Measurements from ENCODE around the gene SNAP91.
"Not testable (repeated sequence)": the region's sequence is repeated elsewhere in the genome, so short reads cannot be mapped to it uniquely, and the experiment has no call there.

The SNAP91 gene

DNA sequence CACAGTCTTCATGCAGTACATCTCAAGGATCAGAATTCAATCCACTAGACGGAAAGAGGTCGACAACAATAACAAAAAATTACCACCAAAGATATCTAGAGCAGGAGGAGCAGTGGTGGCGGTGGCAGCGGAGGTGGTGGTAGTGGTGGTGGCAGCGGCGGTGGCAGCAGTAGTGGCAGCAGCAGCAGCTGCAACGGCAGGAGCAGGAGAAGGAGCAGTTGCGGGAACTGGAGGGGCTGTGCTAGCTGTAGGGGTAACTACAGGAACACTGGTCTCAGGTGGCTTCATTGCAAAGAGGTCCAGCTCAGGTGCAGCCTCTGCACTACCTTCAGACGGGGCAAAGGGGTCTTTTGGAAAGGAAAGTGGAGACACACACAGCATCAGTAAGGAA is 115.5 kb downstream of the SNAP91 start:
- ChIA-PET POLR2A (no interaction called here), CTCF (interaction anchor here (1.0 to 1.2 kb wide), 2 partner anchors 10 to 11 kb away, joined by 3 read pairs; no protein-coding TSS in a partner anchor)
- Histone ChIP-seq H3K4me1 (ENCODE audit: control extremely low read depth in 1 of 4, control insufficient read depth in 4 of 4, insufficient read depth in 4 of 4, low read length in 3 of 4) (peaks cover 0 to 6% (median 0%) of the 10 kb centered on the region in 4 experiments), H3K4me3 (ENCODE audit: control insufficient read depth in 1 of 7, extremely low read depth in 1 of 7, insufficient read depth in 4 of 7, low read depth in 2 of 7, low read length in 6 of 7) (no peak overlapping the region), H3K36me3 (ENCODE audit: control insufficient read depth in 4 of 4, insufficient read depth in 4 of 4, low read length in 3 of 4) (no peaks in the 10 kb centered on the region), H3K27ac (ENCODE audit: insufficient read depth in 1 of 2, low read depth in 1 of 2, low read length in 2 of 2, poor library complexity in 1 of 2, severe bottlenecking in 2 of 2) (no peak overlapping the region), H3K9me3 (ENCODE audit: control extremely low read depth in 1 of 5, control insufficient read depth in 4 of 5, insufficient read depth in 2 of 5, low read depth in 1 of 5, low read length in 4 of 5) (no peaks in the 10 kb centered on the region), H3K27me3 (replicated peaks in 2 of 5; ENCODE audit: control insufficient read depth in 4 of 5, insufficient read depth in 5 of 5, low read length in 4 of 5) (no peaks in the 10 kb centered on the region)
- 98% methylated on average over 5 of the region's 9 CpGs for WGBS (ENCODE audit: insufficient coverage)
- no peak for DNase-seq

DNA sequence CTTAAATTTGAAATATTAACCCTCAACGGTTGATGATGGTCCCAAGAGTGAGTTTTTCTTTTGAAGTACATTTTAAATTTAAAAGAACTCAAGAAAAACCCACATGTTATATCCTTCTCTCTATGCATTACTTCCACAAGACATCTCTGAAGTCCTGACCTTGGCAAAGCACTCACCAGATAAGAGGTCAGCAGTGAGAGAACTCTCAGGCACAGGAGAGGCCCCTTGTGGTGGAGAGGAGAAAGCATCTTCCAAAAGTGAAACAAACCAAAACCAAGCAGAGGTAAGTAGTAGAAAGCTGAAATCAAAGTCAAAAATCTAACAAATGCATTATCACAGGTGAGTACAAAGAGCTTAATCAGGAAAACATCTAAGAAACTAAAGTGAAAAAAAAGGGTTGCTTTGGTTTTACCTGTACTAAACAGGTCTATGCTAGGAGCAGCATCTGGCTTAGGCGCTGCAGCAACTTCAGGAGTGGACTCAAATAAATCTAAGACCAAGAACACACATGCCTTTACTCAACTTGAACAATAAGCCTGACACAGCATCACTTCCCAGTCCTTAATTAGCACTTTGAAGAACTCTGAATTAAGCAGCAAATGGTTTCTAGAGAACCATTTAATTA is 116.0 kb downstream of the SNAP91 start:
- CTCF ChIA-PET = interaction anchor here (1.0 to 1.2 kb wide), 2 partner anchors 10 to 12 kb away, joined by 3 read pairs; no protein-coding TSS in a partner anchor

DNA sequence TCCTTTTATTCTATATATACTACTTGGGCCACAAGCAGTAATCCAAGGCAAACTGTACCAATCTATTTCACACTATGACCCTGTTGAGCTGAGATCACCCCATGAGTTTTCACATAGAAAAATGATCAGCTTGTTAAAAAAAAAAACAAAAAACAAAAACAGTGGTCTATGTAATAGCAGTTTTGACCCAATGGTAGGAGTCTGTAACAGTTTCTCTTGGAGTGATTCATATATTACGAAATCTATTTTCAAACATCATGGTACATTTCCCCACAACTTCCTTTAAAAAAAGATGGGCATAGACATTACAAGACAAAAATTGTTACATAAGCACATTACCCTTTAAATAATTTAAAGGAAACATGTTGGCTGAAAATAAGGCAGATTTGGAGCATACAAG is 118.5 kb downstream of the SNAP91 start:
- ChIA-PET POLR2A (no interaction called here), CTCF (no interaction called here)
- Histone ChIP-seq H3K9me3 (ENCODE audit: control extremely low read depth in 1 of 5, control insufficient read depth in 4 of 5, insufficient read depth in 2 of 5, low read depth in 1 of 5, low read length in 4 of 5) (no peaks in the 10 kb centered on the region), H3K4me1 (ENCODE audit: control extremely low read depth in 1 of 4, control insufficient read depth in 4 of 4, insufficient read depth in 4 of 4, low read length in 3 of 4) (peaks cover 0 to 6% (median 0%) of the 10 kb centered on the region in 4 experiments), H3K4me3 (ENCODE audit: control insufficient read depth in 1 of 7, extremely low read depth in 1 of 7, insufficient read depth in 4 of 7, low read depth in 2 of 7, low read length in 6 of 7) (no peak overlapping the region), H3K27me3 (replicated peaks in 2 of 5; ENCODE audit: control insufficient read depth in 4 of 5, insufficient read depth in 5 of 5, low read length in 4 of 5) (no peaks in the 10 kb centered on the region), H3K36me3 (ENCODE audit: control insufficient read depth in 4 of 4, insufficient read depth in 4 of 4, low read length in 3 of 4) (no peaks in the 10 kb centered on the region), H3K27ac (ENCODE audit: insufficient read depth in 1 of 2, low read depth in 1 of 2, low read length in 2 of 2, poor library complexity in 1 of 2, severe bottlenecking in 2 of 2) (no peak overlapping the region)
- DNase-seq = peak in 2 of 3 donors; percentile 13 to 20
- WGBS (ENCODE audit: insufficient coverage) = no CpG with 5 or more reads among the region's 1 CpG

More for the DNA sequence above, 116.0 kb downstream of the SNAP91 start:
- Histone ChIP-seq H3K27me3 (replicated peaks in 2 of 5; ENCODE audit: control insufficient read depth in 4 of 5, insufficient read depth in 5 of 5, low read length in 4 of 5) (no peaks in the 10 kb centered on the region), H3K9me3 (ENCODE audit: control extremely low read depth in 1 of 5, control insufficient read depth in 4 of 5, insufficient read depth in 2 of 5, low read depth in 1 of 5, low read length in 4 of 5) (no peaks in the 10 kb centered on the region), H3K27ac (ENCODE audit: insufficient read depth in 1 of 2, low read depth in 1 of 2, low read length in 2 of 2, poor library complexity in 1 of 2, severe bottlenecking in 2 of 2) (no peak overlapping the region), H3K36me3 (ENCODE audit: control insufficient read depth in 4 of 4, insufficient read depth in 4 of 4, low read length in 3 of 4) (no peaks in the 10 kb centered on the region), H3K4me1 (ENCODE audit: control extremely low read depth in 1 of 4, control insufficient read depth in 4 of 4, insufficient read depth in 4 of 4, low read length in 3 of 4) (peaks cover 0 to 6% (median 0%) of the 10 kb centered on the region in 4 experiments), H3K4me3 (ENCODE audit: control insufficient read depth in 1 of 7, extremely low read depth in 1 of 7, insufficient read depth in 4 of 7, low read depth in 2 of 7, low read length in 6 of 7) (no peak overlapping the region)
- peak; percentile 14 to 36 (median 30) for DNase-seq
- POLR2A ChIA-PET = no interaction called here
- WGBS (ENCODE audit: insufficient coverage) = 100% methylated on average over 1 of the region's 2 CpGs

DNA sequence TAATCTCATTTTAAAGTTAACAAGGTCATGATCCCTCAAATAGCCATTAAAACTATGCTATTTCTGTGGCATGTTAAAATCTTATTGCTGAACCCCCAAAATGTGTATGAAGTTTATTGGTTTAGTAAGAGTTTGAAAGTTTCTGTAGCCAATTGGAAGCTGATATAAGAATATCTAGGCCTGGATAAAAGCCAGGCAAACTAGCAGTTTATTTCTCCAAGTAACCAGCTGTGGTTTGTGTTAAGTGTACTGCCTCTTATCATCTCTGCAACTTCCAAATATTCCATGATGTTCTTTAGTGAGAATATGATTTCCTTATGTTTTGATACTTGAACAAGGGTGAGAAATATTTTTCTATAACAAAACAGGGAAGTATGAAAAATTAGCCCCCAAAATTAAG is 119.8 kb downstream of the SNAP91 start:
- Histone ChIP-seq H3K36me3 (ENCODE audit: control insufficient read depth in 4 of 4, insufficient read depth in 4 of 4, low read length in 3 of 4) (no peaks in the 10 kb centered on the region), H3K4me3 (ENCODE audit: control insufficient read depth in 1 of 7, extremely low read depth in 1 of 7, insufficient read depth in 4 of 7, low read depth in 2 of 7, low read length in 6 of 7) (no peak overlapping the region), H3K27me3 (replicated peaks in 2 of 5; ENCODE audit: control insufficient read depth in 4 of 5, insufficient read depth in 5 of 5, low read length in 4 of 5) (peaks cover 0 to 2% (median 0%) of the 10 kb centered on the region in 5 experiments), H3K27ac (ENCODE audit: insufficient read depth in 1 of 2, low read depth in 1 of 2, low read length in 2 of 2, poor library complexity in 1 of 2, severe bottlenecking in 2 of 2) (no peak overlapping the region), H3K4me1 (ENCODE audit: control extremely low read depth in 1 of 4, control insufficient read depth in 4 of 4, insufficient read depth in 4 of 4, low read length in 3 of 4) (peaks cover 0 to 6% (median 0%) of the 10 kb centered on the region in 4 experiments), H3K9me3 (ENCODE audit: control extremely low read depth in 1 of 5, control insufficient read depth in 4 of 5, insufficient read depth in 2 of 5, low read depth in 1 of 5, low read length in 4 of 5) (no peaks in the 10 kb centered on the region)
- DNase-seq = no peak
- POLR2A ChIA-PET = no interaction called here
- CTCF ChIA-PET = no interaction called here

DNA sequence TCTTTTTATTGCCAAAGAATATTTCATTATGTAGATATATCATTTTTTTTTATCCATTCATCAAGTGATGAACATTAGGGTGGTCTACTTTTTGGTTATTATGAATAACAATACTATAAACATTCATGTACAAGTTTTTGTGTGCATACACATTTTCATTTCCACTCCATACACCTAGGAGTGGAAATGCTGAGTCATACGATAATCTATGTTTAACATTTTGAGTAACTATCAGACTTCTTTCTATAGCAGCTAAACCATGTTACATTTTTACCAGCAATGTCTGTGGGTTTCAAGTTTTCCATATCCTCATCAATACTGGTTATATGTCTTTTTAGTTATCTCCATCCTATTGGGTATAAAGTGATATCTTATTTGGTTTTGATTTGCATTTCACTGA is 130.8 kb downstream of the SNAP91 start:
- H3K4me1 ChIP-seq (ENCODE audit: control extremely low read depth in 1 of 4, control insufficient read depth in 4 of 4, insufficient read depth in 4 of 4, low read length in 3 of 4) = peaks cover 0 to 4% (median 0%) of the 10 kb centered on the region in 4 experiments
- WGBS (ENCODE audit: insufficient coverage) = no CpG with 5 or more reads among the region's 1 CpG
- ChIA-PET CTCF (no interaction called here), POLR2A (no interaction called here)
- DNase-seq = no peak
- peaks cover 0 to 7% (median 0%) of the 10 kb centered on the region in 5 experiments for H3K27me3 ChIP-seq (replicated peaks in 2 of 5; ENCODE audit: control insufficient read depth in 4 of 5, insufficient read depth in 5 of 5, low read length in 4 of 5)
- no peak overlapping the region for H3K4me3 ChIP-seq (ENCODE audit: control insufficient read depth in 1 of 7, extremely low read depth in 1 of 7, insufficient read depth in 4 of 7, low read depth in 2 of 7, low read length in 6 of 7)
- H3K9me3 ChIP-seq (ENCODE audit: control extremely low read depth in 1 of 5, control insufficient read depth in 4 of 5, insufficient read depth in 2 of 5, low read depth in 1 of 5, low read length in 4 of 5) = no peaks in the 10 kb centered on the region
- no peaks in the 10 kb centered on the region for H3K36me3 ChIP-seq (ENCODE audit: control insufficient read depth in 4 of 4, insufficient read depth in 4 of 4, low read length in 3 of 4)
- H3K27ac ChIP-seq (ENCODE audit: insufficient read depth in 1 of 2, low read depth in 1 of 2, low read length in 2 of 2, poor library complexity in 1 of 2, severe bottlenecking in 2 of 2) = no peak overlapping the region

DNA sequence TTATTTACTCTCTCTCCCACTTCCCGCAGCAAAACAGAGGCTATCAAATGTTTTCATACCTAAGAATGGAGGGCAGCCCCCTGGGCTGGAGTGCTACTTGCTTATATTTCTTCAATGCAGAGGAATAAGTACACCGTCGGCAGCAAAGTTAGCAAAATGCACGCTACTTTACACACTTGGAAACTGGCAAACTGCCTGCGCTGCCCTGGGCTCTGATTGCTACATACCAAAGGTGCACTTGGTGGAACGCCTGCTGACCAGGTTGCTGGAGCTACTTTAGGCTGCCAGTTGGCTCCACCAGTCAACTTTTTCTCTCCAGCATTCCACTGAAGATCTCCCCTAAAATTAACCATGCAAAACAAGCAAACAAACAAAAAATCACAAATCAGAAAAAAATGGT is 134.1 kb downstream of the SNAP91 start:
- no peaks in the 10 kb centered on the region for H3K36me3 ChIP-seq (ENCODE audit: control insufficient read depth in 4 of 4, insufficient read depth in 4 of 4, low read length in 3 of 4)
- no peak for DNase-seq
- 97% methylated on average over 5 of the region's 6 CpGs for WGBS (ENCODE audit: insufficient coverage)
- ChIA-PET CTCF (no interaction called here), POLR2A (no interaction called here)
- H3K27ac ChIP-seq (ENCODE audit: insufficient read depth in 1 of 2, low read depth in 1 of 2, low read length in 2 of 2, poor library complexity in 1 of 2, severe bottlenecking in 2 of 2) = no peak overlapping the region
- peaks cover 0 to 4% (median 0%) of the 10 kb centered on the region in 4 experiments for H3K4me1 ChIP-seq (ENCODE audit: control extremely low read depth in 1 of 4, control insufficient read depth in 4 of 4, insufficient read depth in 4 of 4, low read length in 3 of 4)
- peaks cover 0 to 2% (median 0%) of the 10 kb centered on the region in 5 experiments for H3K27me3 ChIP-seq (replicated peaks in 2 of 5; ENCODE audit: control insufficient read depth in 4 of 5, insufficient read depth in 5 of 5, low read length in 4 of 5)
- H3K4me3 ChIP-seq (ENCODE audit: control insufficient read depth in 1 of 7, extremely low read depth in 1 of 7, insufficient read depth in 4 of 7, low read depth in 2 of 7, low read length in 6 of 7) = no peak overlapping the region
- no peaks in the 10 kb centered on the region for H3K9me3 ChIP-seq (ENCODE audit: control extremely low read depth in 1 of 5, control insufficient read depth in 4 of 5, insufficient read depth in 2 of 5, low read depth in 1 of 5, low read length in 4 of 5)

DNA sequence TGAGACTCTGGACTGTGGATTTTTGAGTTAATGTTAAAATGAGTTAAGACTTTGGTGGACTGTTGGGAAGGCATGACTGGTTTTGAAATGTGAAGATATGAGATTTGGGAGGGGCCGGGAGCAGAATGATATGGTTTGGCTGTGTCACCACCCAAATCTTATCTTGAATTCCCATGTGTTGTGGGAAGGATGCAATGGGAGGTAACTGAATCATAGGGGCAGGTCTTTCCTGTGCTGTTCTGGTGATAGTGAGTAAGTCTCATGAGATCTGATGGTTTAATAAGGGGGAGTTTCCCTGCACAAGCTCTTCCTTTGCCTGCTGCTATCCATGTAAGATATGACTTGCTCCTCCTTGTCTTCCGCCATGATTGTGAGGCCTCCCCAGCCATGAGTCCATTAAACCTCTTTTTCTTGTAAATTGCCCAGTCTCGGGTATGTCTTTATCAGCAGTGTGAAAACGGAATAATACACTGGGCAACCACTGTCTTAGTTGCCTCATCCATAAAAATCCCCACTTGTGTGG is 137.2 kb downstream of the SNAP91 start:
- H3K4me3 ChIP-seq (ENCODE audit: control insufficient read depth in 1 of 7, extremely low read depth in 1 of 7, insufficient read depth in 4 of 7, low read depth in 2 of 7, low read length in 6 of 7); H3K9me3 ChIP-seq (ENCODE audit: control extremely low read depth in 1 of 5, control insufficient read depth in 4 of 5, insufficient read depth in 2 of 5, low read depth in 1 of 5, low read length in 4 of 5); H3K27me3 ChIP-seq (replicated peaks in 2 of 5; ENCODE audit: control insufficient read depth in 4 of 5, insufficient read depth in 5 of 5, low read length in 4 of 5); H3K36me3 ChIP-seq (ENCODE audit: control insufficient read depth in 4 of 4, insufficient read depth in 4 of 4, low read length in 3 of 4); H3K4me1 ChIP-seq (ENCODE audit: control extremely low read depth in 1 of 4, control insufficient read depth in 4 of 4, insufficient read depth in 4 of 4, low read length in 3 of 4); POLR2A ChIA-PET; CTCF ChIA-PET; H3K27ac ChIP-seq (ENCODE audit: insufficient read depth in 1 of 2, low read depth in 1 of 2, low read length in 2 of 2, poor library complexity in 1 of 2, severe bottlenecking in 2 of 2); DNase-seq: not testable (repeated sequence)
- 100% methylated on average over 3 of the region's 4 CpGs for WGBS (ENCODE audit: insufficient coverage)

All from common myeloid progenitor, CD34-positive (primary cell).